Measurements from ENCODE around the gene PRKCA. TPM values are rescaled to one million over a fixed set of nuclear protein-coding genes. Genes with fewer than 3 reads are reported as not detected.
"Not testable (repeated sequence)": the region's sequence is repeated elsewhere in the genome, so short reads cannot be mapped to it uniquely, and the experiment has no call there.

Gene PRKCA
- total RNA-seq, 1 donor from 2014 or later, result 14.9 TPM

DNA sequence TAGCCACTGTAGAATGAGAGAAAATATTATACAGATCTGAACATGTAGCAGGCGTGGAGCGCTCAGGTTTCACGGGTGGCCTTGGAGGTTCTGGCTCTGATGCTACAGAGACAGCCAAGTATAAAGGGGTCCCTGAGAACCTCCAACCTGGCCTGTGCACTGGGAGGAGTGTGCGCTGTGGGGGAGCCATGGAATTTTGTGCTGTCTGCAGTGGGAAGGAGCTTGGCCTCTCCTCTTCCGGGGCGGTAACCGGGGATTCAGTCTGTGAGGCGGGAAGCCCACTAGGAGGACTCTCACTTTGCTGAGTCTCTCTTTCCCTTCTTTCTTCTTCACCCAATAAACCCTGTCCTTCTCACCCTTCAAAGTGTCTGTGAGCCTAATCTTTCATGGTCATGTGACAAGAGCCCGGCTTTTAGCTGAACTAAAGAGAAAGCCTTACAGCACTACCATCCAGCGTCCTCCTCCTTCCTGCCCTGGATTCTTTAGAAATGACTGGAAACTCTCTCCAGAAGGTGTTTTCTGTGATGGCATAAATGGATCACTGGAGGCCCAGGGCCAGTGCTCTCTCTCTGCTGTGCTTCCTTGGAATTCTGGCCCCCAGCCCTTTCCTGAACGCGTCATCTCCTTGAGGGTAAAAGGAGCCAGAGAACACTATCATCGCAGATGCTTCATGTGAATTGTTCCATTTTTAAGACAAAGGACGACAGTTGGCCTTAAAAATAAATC, 300.4 kb downstream of the PRKCA start:
- no peak for DNase-seq (ENCODE audit: low spot score)

DNA sequence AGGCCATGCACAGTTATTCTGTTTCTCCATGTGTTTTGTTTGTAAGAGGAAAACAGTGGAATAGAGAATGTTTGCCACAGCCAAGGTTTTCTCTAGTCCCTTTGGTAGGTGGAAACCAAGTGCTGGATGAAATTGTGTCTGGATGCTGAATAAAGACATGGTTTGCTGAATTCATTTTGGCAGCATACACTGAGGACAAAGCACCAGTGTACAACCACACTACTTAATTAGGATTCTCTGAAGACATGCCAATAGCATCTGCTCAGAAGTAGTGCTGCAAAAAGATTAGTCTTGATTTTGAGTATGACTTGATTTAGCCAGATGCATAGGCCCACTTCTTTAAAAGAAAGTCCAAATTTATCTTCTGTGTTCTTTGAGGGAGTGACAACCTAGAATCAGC, 302.0 kb downstream of the PRKCA start:
- no peak for DNase-seq (ENCODE audit: low spot score)

DNA sequence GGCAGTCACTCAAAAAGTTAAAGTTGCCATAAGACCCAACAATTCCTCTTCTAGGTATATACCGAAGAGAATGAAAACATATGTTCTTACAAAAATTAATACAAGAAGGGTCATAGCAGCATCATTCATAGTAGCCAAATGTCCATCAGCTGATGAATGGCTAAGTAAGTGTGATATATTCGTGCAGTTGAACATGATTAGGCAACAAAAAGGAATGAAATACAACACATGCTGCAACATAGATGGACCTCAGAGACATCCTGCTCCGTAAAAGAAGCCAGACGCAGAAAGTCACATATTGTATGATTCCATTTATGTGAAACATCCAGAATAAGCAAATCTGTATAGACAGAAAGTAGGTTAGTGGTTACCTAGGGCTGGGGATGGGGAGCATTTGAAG, 303.1 kb downstream of the PRKCA start:
- DNase-seq (ENCODE audit: low spot score), result no peak

DNA sequence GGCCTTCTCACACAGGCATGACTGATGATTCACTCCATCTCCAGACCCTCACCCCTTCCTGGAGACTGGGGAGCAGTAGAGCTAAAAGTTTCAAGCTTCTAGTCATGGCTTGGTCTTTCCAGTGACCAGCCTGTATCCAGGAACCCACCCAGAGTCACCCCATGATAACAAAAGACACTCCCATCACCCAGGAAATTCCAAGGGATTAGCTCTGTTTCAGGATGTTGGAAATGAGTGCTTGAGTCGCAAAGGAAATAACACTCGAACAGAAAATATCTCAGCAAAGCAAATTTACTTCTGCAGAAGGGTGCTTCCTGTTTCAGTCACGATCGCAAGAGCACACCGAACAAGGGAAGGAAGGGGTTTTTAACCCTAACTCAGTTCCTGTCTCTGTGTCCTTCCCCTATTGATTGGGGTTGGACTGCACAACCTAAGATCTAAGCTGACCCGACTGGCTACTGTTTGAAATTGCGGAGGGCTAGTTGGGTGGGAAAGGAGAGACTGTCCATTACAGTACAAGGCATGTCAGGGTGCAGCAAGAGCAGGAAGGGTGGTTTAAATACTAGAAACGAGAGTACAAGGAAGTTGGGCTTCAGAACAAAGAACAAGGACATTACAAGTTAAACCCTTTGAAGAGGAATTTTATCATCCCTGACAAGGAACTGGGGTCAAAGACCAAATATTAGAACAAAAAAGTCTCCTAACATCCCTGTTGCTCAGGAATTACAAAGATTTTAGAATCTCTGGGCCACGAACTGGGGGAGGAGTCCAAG, 308.1 kb downstream of the PRKCA start:
- DNase-seq (ENCODE audit: low spot score), result no peak

DNA sequence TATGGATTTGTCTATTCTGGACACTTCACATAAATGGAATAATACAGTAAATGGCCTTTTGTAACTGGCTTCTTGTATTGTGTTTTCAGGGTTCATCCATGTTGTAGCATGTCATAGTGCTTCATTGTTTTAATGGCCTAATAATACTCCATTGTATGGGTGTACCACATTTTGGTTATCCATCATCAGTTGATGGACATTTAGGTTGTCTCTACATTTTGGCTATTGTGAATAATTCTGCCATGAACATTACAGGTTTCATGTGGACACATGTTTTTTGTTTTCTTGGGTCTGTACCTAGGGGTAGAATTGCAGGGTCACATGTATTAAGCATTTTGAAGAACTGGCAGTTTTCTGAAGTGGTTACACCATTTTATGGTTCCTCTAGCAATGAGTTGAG, 309.0 kb downstream of the PRKCA start:
- DNase-seq (ENCODE audit: low spot score), result no peak

DNA sequence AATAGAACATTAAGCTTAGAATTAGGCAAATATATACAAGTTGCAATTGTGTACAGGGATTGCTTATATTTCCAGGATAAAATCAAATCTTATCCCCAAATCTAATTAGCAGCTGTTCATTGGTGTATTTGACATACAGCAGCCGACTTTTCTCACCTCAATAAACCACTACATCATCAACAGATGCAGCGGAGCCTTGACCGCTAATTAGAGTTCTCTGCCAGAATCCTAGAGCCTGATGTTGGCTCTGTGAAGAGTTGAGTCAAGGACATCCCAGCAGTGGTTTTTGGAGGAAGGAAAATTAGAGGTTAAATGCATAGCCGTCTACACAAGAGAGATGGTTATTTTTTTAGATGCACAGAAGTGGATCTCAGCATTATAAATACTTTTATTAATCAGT, 310.6 kb downstream of the PRKCA start:
- DNase-seq (ENCODE audit: low spot score), result no peak

DNA sequence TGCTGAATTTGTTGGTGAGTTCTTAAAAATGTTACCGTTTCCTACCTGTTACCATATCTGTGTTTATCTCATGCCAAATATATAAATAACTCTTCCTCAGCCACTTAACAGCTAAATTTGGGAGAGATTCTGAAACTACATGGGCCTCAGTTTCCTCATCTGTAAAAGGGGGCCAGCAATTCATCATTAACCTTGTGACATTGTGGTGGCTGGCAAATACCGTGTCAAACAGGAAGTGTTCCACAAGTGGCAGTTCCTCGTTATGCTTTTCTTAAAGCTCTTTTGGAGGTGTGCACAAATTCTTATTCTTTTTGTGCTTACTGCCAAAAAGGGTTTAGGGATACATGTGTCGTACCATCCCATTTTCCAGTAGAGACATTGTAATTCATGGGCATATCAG, 312.1 kb downstream of the PRKCA start:
- DNase-seq (ENCODE audit: low spot score), result no peak

DNA sequence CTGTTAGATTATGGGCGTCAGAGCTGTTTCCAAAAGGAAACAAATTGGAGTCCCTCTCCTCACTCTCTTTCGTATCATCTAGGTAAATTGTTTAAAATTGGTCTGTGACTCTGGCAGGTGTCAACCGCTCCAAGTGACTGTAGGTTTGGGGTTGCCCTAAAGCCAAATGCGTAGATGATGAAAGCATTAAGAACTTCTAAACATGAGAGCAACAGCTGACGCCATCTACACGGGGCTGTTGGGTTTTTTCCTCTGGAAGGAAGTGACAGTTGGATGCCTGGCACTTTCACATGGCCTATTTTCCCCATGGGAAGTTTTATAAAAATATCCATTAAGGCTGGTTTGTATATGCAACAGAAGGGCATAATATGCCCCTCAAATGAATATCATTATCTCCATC, 316.8 kb downstream of the PRKCA start:
- no peak for DNase-seq (ENCODE audit: low spot score)

DNA sequence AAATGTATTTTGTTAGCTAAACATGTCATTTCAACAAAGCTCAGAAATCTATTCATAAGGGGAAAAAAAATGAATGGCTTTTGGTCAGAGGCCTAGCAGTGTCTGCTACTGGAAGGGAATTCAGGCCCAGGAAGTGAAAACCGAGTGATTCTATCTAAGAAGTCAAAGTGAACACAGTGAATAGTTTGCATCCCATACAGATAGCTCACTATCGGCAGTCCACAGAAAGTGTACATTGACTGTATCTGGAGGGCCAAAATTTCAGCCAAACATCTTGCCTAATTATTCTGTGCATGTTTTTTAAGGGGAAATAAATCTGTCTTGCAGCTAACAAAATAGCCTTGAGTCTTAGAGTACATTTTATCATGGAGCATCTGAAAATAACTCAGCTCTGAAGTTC, 318.1 kb downstream of the PRKCA start:
- DNase-seq (ENCODE audit: low spot score), result no peak

DNA sequence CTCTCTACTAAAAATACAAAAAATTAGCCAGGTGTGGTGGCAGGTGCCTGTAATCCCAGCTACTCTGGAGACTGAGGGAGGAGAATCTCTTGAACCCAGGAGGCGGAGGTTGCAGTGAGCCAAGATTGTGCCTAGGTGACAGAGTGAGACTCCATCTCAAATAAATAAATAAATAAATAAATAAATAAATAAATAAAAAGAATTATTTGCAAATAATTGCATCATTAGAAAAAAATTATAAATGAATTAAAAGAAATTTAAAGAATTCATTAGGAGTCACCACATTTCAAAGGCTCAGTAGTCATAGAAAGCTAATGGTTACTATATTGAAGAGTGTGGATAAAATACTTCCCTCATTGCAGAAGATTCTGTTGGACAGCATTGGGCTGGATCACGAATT, 322.2 kb downstream of the PRKCA start:
- DNase-seq (ENCODE audit: low spot score), result not testable (repeated sequence)

DNA sequence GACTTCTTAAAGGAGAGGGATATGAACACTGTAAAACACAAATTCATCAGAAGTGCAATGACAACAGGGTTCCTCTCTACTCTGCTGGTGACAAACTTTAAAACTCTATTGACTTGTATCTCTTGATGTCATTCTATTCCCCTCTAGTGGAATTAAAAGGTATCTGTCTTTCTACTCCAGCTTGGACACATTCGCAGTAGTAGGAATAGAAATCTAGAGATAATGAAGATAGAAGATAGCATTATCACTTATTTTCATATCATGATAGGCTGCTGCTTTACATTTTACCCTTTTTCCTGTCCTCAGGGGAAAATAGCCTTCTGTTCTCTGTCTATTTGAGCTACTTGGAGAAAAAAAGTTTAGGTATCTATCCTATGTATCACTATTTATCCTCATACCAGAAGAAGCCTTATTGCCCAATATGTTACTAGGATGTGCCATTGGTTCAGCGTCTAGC, 322.9 kb downstream of the PRKCA start:
- no peak for DNase-seq (ENCODE audit: low spot score)

DNA sequence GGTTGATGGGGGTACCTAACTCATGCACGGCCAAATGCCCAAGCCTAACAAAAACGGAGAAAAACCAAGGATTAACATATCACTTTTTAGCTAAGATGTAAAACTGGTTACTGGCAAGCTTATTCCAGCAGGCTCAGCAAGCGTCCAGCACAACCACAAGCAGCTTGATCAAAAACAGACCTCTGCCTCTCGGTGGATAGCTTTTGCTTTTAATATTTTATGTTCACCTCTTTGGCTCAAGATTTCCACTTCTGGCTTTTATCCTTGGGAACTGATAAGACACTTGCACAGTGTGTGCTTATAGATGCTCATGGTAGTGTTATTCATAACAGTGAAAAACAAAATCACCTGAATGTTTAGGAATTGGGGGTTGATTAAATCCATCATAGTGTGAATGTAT, 325.6 kb downstream of the PRKCA start:
- no peak for DNase-seq (ENCODE audit: low spot score)

DNA sequence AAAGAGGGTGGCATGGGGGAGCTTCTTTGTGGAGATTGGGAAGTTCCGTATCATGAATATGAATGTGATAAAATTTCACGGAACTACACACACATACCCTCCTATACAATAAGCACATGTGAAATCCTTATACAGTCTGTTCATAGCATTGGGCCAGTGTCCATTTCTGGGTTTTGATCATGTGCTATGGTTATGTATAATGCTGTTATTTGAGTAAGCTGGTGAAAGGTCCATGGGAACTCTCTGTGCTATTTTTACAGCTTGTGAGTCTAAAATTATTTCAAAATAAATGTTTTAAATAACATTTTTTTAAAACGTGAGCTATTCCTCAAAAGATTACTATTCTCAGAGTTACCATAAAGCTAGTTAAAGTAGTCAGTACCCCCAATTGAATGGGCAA, 327.3 kb downstream of the PRKCA start:
- DNase-seq (ENCODE audit: low spot score), result no peak

DNA sequence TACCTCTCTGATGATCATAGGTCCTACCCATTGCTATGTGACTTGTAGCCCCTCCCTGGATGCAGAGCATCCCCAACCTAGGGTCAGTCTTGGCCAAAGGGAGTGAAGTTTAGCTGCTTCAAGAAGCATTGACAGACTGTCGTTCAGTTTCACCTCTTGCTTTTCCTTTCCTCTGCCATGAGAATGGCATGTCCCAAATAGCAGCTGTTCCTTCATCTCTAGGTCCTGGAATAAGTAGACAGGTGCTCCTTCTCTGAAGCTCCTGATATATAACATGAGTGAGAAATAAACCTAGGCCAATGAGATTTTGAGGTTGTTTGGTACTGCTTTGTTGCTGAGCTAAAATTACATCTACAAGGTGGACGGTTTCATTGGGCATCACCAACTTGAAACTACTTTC, 328.0 kb downstream of the PRKCA start:
- DNase-seq (ENCODE audit: low spot score), result no peak

DNA sequence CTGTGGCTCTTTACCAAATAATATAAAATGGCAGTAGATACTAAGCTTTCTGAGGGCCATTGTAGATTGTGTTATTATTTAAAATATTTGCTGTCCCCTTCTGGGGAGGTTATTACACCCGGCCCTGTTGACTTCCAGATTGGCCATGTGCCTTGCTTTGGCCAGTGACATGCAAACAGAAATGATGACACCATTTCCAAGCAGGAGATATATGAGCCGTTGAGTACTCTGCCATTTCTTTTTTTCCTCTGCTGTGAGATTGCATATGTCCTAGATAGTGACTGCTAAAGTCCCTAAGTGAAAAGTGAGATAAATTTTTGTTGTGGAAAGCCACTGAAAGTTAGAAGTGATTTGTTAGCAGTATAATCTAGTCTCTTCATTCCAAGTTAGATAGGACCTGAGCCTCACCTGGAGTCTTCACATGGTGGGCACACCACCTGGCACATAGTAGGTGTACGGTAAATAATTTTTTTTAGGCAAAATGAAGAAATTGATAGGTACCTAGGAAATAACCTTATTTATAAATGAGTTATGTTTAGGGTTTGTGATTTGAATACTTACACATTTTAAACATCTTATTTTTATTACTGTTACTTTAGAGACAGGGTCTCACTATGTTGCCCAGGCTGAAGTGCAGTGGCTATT, 328.5 kb downstream of the PRKCA start:
- DNase-seq (ENCODE audit: low spot score), result no peak

DNA sequence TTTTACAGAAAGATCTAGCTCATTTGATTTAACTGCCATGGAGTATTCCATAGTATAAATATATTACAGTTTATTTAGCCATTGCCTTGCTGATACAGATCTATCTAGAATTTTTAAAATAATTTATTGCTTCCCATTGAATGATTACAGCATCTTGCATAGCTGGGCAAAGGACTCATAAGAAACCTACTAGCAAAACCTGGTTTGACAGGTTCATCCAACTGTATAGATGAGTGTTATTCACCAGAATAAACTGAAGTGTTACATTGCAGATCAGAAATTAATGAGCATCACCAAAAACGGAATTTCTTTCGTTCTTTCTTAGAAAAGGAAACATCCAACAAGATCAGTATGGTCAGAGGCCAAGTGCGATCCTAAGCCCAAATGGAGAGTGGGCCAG, 330.3 kb downstream of the PRKCA start:
- DNase-seq (ENCODE audit: low spot score), result no peak

DNA sequence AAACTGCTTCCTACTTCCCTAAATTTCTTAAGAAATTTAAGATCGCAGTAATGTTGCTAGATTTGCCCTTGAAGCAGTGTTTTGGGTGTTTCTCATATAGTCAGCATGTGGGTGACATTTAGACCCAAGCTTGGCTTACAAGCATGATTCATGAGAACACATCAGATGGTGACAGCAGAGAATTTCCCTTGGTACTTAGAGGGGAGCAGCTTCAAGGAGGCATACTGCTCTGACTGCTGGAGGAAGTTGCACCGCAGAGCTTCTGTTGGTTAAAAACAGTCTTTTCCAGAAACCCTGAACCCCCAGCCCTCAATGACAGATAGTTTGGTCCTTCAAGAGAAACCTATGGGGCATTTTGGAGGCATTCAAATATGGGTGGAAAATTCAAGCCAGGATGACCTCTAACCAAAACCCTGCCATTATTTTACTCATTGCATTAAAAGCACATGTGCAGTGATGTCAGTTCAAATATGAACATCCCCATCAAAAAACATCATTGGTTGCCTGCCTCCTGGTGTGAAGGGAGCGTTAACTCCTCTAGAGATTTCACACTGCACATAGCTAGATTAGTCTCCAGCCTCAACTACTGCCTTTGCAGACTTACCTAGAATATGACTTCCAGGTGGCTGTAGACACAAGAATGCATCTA, 331.0 kb downstream of the PRKCA start:
- no peak for DNase-seq (ENCODE audit: low spot score)

DNA sequence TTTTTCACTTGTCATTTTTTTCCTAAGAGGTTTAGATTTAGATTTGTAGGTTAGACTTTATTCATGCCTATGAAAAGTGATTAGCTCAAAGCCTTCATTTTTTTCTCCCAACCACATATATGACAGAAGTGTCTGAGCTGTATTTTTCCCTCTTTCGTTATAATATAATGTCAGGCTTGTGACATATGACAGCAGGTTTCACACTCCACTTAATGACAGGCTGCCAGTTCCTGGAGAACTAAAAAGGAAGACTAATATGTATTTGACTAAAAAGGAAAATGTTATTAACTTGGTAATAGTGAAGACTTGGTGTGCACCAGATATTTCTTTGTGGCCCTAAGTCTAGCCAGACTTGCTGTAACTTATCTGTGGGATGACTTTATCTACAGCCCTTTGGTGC, 331.8 kb downstream of the PRKCA start:
- DNase-seq (ENCODE audit: low spot score), result no peak

DNA sequence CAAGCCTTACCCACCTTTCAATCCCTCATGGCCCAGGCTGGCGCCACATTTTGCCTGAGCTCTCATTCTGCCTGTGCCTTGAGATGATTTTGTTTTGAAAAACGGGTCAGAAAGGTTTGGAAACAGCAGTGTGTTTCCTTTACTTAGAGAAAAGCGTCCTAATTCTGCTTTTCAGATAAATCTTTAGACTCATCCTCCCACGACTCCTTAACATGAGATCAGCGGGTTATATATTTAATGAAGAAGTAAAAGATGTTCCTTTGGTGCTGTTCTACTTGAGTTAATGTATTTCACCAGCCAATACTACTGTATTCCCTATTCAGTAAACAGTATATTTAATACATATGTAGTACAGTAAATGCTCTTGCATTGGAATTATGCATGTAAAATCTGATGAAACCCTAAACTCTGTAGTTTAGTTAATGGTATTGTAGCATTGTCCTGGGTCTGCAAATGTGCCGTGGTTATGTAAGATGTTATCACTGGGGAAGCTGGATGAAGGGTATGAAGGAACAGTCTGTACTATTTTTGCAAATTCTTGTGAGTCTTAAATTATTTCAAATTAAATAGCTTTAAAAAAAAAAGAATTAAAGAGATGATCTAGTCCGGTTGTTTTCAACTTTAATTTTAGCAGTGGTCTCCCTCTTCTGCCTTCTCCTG, 333.1 kb downstream of the PRKCA start:
- DNase-seq (ENCODE audit: low spot score), result no peak

DNA sequence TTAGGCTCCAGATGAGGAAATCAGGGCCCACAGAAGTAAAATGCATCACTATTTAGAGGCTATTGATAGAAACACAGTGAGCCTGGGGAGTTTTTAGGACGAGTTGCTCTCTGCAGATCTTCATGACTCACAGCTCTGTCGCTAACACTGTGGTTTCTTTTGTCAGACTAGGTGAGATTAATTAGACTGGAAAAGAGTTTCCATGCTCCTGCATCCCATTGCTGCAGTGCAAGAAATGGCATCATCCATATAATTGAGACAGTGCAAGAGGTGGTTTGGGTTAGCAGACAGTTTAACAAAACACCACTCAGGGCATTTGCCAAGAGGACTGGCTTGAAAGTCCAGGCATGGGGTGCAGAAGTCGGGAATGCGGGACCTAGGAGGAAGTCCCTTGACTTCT, 333.7 kb downstream of the PRKCA start:
- no peak for DNase-seq (ENCODE audit: low spot score)

DNA sequence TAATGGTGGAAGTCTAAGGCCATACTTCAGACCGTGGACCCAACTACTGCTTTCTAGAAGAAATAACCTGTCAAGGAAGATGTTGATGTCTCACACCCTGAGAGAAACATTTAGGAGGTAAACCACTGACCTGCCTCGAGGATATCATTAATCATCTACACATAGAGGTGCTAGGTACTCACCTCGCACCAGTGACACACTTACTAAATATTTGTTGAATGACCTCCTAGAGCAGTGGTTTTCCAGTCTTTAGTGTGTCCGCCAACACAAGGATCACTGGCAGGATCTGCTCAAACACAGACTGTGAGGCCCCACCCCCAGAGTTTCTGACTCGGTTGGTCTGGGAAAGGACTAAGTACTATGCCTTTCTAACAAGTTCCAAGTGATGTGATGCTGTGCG, 335.1 kb downstream of the PRKCA start:
- DNase-seq (ENCODE audit: low spot score), result no peak

All from mesenteric fat pad (tissue), 1 donor.